K562 (cell line): ENCODE measurements around the gene BLCAP. TPM values are rescaled to one million over a fixed set of nuclear protein-coding genes. Genes with fewer than 3 reads are reported as not detected.

Source experiments
- ATAC-seq: fragments of 200-7000 bp; cut with Tn5 transposase; 3 replicates; pipeline ENCODE4 v1.9.1; 2020; ENCODE audit warnings: moderate library complexity
- BruUV-seq: library from RNA; stranded (reverse); fragments of 400-500 nt; replicated peaks from 2 replicates; lab custom pipeline; 2021; lab: Mats Ljungman, UMichigan
- CTCF ChIA-PET: fragments of 300-600 bp; formaldehyde crosslinking; extraction: SDS; loops from one replicate; lab custom pipeline; 2021; ENCODE audit warnings: low intra/inter-chr PET ratio; lab: Yijun Ruan, JAX
- POLR2A ChIA-PET: fragments of 300-600, 350-650 bp; sonication (Branson Sonifier 250); formaldehyde crosslinking; extraction: SDS; loops from one replicate; lab custom pipeline; 2021; ENCODE audit warnings: antibody characterized with exemption, inconsistent platforms; lab: Yijun Ruan, JAX
- DNase-seq, 4 experiments: peaks; one replicate each; pipeline versions ENCODE4 v3.0.0 to v3.0.0-alpha.2; 2011 to 2018; ENCODE audit warnings: low spot score in 3 of 4, mixed read lengths in 3 of 4; ENCODE audit errors: extremely low read depth in 1 of 4
- FAIRE-seq: peaks from 2 replicates; lab custom pipeline; 2011; peaks lifted over from hg19 to GRCh38; lab: Jason Lieb, UNC
- H2AFZ ChIP-seq: 2 replicates; pipeline ENCODE4 v1.6.0; 2011; ENCODE audit warnings: low read depth, low read length, control low read depth, inconsistent platforms
- H3K27ac ChIP-seq: fragments of 200-600 bp; 3 replicates; pipeline ENCODE4 v1.8.0; 2011; ENCODE audit warnings: low read depth, mild to moderate bottlenecking, control low read depth, inconsistent platforms, low read length, moderate library complexity, mixed read lengths; ENCODE audit errors: extremely low read depth
- H3K27me3 ChIP-seq, 2 experiments: fragments of 300-600 bp in 1 of 2; 2 replicates in 1 of 2; 3 replicates in 1 of 2; pipeline versions ENCODE4 v1.6.0 to v1.8.0; 2011; ENCODE audit warnings: inconsistent platforms in 2 of 2, low read length in 2 of 2, mild to moderate bottlenecking in 1 of 2, mixed read lengths in 1 of 2, moderate library complexity in 1 of 2; ENCODE audit not compliant: control insufficient read depth in 2 of 2, insufficient read depth in 2 of 2
- H3K36me3 ChIP-seq: fragments of 300-600 bp; 3 replicates; pipeline ENCODE4 v1.8.0; 2011; ENCODE audit warnings: mild to moderate bottlenecking, low read length, inconsistent platforms; ENCODE audit not compliant: control insufficient read depth, insufficient read depth
- H3K4me1 ChIP-seq, 2 experiments: fragments of 200-600 bp in 1 of 2; replicated peaks in 1 of 2; 2 replicates in 1 of 2; 3 replicates in 1 of 2; pipeline versions ENCODE4 v1.5.1 to v1.8.0; 2011; ENCODE audit warnings: inconsistent platforms in 2 of 2, low read length in 2 of 2, mild to moderate bottlenecking in 1 of 2, mixed read lengths in 1 of 2, moderate library complexity in 1 of 2; ENCODE audit not compliant: control insufficient read depth in 2 of 2, insufficient read depth in 2 of 2
- H3K4me2 ChIP-seq: 2 replicates; pipeline ENCODE4 v1.6.1; 2011; ENCODE audit warnings: low read length, control low read depth, inconsistent platforms, mixed read lengths; ENCODE audit not compliant: insufficient read depth
- H3K4me3 ChIP-seq: fragments of 200-600 bp; sonication (generic), shearing (Covaris generic); 2 replicates; pipeline ENCODE4 v1.5.1; 2016; ENCODE audit warnings: control low read depth, inconsistent platforms
- H3K79me2 ChIP-seq: fragments of 200-600 bp; 3 replicates; pipeline ENCODE4 v1.8.0; 2011; ENCODE audit warnings: low read length, inconsistent platforms; ENCODE audit not compliant: control insufficient read depth, insufficient read depth
- H3K9ac ChIP-seq, 2 experiments: 2 replicates each; pipeline versions ENCODE4 v1.6.0 to v1.6.1; 2011; ENCODE audit warnings: low read depth in 2 of 2, low read length in 2 of 2, control low read depth in 1 of 2, inconsistent platforms in 1 of 2, mild to moderate bottlenecking in 1 of 2, mixed read lengths in 1 of 2; ENCODE audit not compliant: insufficient read depth in 1 of 2
- H3K9me1 ChIP-seq: one replicate; pipeline ENCODE4 v1.6.0; 2011; ENCODE audit warnings: inconsistent platforms, mild to moderate bottlenecking, low read length, moderate library complexity; ENCODE audit not compliant: control insufficient read depth, insufficient read depth
- H3K9me3 ChIP-seq: replicated peaks from 2 replicates; pipeline ENCODE4 v1.5.1; 2011; ENCODE audit warnings: low read depth, low read length, inconsistent platforms; ENCODE audit not compliant: control insufficient read depth, insufficient read depth
- H4K20me1 ChIP-seq: replicated peaks from 2 replicates; pipeline ENCODE4 v1.6.1; 2011; ENCODE audit warnings: low read length, inconsistent platforms, mixed read lengths; ENCODE audit not compliant: control insufficient read depth, insufficient read depth
- ATF1 ChIP-seq, 2 experiments: fragments of 450-650 bp in 1 of 2; IDR thresholded peaks; 2 replicates each; pipeline ENCODE4 v1.6.1; 2016; ENCODE audit warnings: missing compliant biosample characterization in 1 of 2, missing genetic modification characterization in 1 of 2
- CSDE1 ChIP-seq, 2 experiments: fragments of 450-650 bp; IDR thresholded peaks; 2 replicates each; pipeline ENCODE4 v1.6.1; 2016; ENCODE audit warnings: mild to moderate bottlenecking in 1 of 2
- CTCFL ChIP-seq: IDR thresholded peaks from 2 replicates; pipeline ENCODE4 v1.6.1; 2011; ENCODE audit warnings: borderline replicate concordance, low read depth, mild to moderate bottlenecking, moderate library complexity, low read length; ENCODE audit not compliant: insufficient read depth, poor library complexity, severe bottlenecking
- HDAC6 ChIP-seq: IDR thresholded peaks from 2 replicates; pipeline ENCODE4 v1.6.1; 2012; ENCODE audit warnings: low read depth, mild to moderate bottlenecking, control low read depth, inconsistent platforms, low read length, moderate library complexity
- HDAC8 ChIP-seq: fragments of 450-650 bp; IDR thresholded peaks from 2 replicates; pipeline ENCODE4 v1.6.1; 2016; ENCODE audit warnings: mild to moderate bottlenecking, missing genetic modification characterization, moderate library complexity, missing compliant biosample characterization
- MBD1 ChIP-seq: fragments of 250-450 bp; sonication (Bioruptor Pico); IDR thresholded peaks from 2 replicates; pipeline ENCODE4 v1.8.0; 2022; ENCODE audit warnings: inconsistent platforms
- PCBP1 ChIP-seq: fragments of 200-400 bp; formaldehyde crosslinking; IDR thresholded peaks from 2 replicates; pipeline ENCODE4 v1.6.1; 2018; ENCODE audit warnings: mild to moderate bottlenecking, low read depth, low read length; ENCODE audit not compliant: poor library complexity, severe bottlenecking
- RFX5 ChIP-seq: IDR thresholded peaks from 2 replicates; pipeline ENCODE4 v1.6.1; 2011; ENCODE audit warnings: low read depth, mild to moderate bottlenecking, improper control_type of control experiment, low read length
- SRSF3 ChIP-seq: fragments of 200-400 bp; formaldehyde crosslinking; IDR thresholded peaks from 2 replicates; pipeline ENCODE4 v1.6.1; 2016; ENCODE audit warnings: mild to moderate bottlenecking, low read length, moderate library complexity; ENCODE audit not compliant: insufficient read depth
- TAF15 ChIP-seq: fragments of 200-400 bp; formaldehyde crosslinking; IDR thresholded peaks from 2 replicates; pipeline ENCODE4 v1.6.1; 2017; ENCODE audit warnings: mild to moderate bottlenecking, low read depth, low read length, moderate library complexity
- ZBTB1 ChIP-seq: sonication (generic); formaldehyde crosslinking; IDR thresholded peaks from 2 replicates; pipeline ENCODE4 v1.8.1; 2023; ENCODE audit warnings: missing genetic modification reagents, low read depth, mild to moderate bottlenecking, borderline replicate concordance
- ZNF324 ChIP-seq: fragments of 250-450 bp; sonication (Bioruptor Pico); IDR thresholded peaks from 2 replicates; pipeline ENCODE4 v1.4.0; 2020; ENCODE audit warnings: mild to moderate bottlenecking
- ZNF347 ChIP-seq: fragments of 450-650 bp; formaldehyde crosslinking; IDR thresholded peaks from 2 replicates; pipeline ENCODE4 v1.4.0; 2020; ENCODE audit warnings: low read depth, mild to moderate bottlenecking, moderate library complexity
- ZNF551 ChIP-seq: fragments of 250-450 bp; sonication (Bioruptor Pico); IDR thresholded peaks from 2 replicates; pipeline ENCODE4 v1.5.0; 2021; ENCODE audit warnings: mild to moderate bottlenecking, moderate library complexity
- ZNF561 ChIP-seq: fragments of 450-650 bp; formaldehyde crosslinking; conservative IDR thresholded peaks from 2 replicates; pipeline ENCODE4 v1.4.0; 2020; ENCODE audit warnings: mild to moderate bottlenecking, moderate library complexity
- ZNF655 ChIP-seq: fragments of 250-450 bp; sonication (Bioruptor Pico); IDR thresholded peaks from 2 replicates; pipeline ENCODE4 v1.5.0; 2021
- ZNF780A ChIP-seq: fragments of 250-450 bp; sonication (Bioruptor Pico); IDR thresholded peaks from 2 replicates; pipeline ENCODE4 v1.5.0; 2021; ENCODE audit warnings: mild to moderate bottlenecking
- WGBS: fragments of 100-300 bp; shearing (Covaris generic); methylation state at CpG from one replicate; pipeline ENCODE4 v1.1.6; 2016; ENCODE audit warnings: low coverage, mixed read lengths; ENCODE audit not compliant: insufficient coverage; ENCODE audit errors: missing lambda C conversion rate; 5-methylcytosine and 5-hydroxymethylcytosine counted together
- in situ Hi-C: fragments of 300-500 bp; cut with MboI; formaldehyde crosslinking; loops from 4 replicates; pipeline ENCODE4 v1.15.0; 2018; ENCODE audit warnings: inconsistent platforms, mixed read lengths
- intact Hi-C: fragments of 100-400 bp; cut with micrococcal nuclease; formaldehyde crosslinking; loops from 2 replicates; pipeline ENCODE4 v1.14.2; 2022
- polyA plus RNA-seq, 8 experiments: library from polyadenylated mRNA; depleted of rRNA in 4 of 8; stranded (reverse) in 5 of 8; unstranded in 3 of 8; fragments of >200 nt; fragmentation: Nextera tagmentation in 2 of 8; fragmentation: Illumina TruSeq in 1 of 8; extraction: Ambion mirVana in 2 of 8; extraction: Trizol in 1 of 8; gene quantifications; 2 replicates each; pipeline versions ENCODE4 v1.2.1 to v1.2.3, GENCODE V29; 2011 to 2014; ENCODE audit warnings: inconsistent platforms in 1 of 8, missing spikeins in 1 of 8
- total RNA-seq, 7 experiments: library from RNA; depleted of rRNA in 6 of 7; stranded (reverse); fragments of >200 nt in 6 of 7; fragmentation: Illumina TruSeq in 2 of 7; extraction: Trizol in 2 of 7; gene quantifications; 2 replicates each; pipeline versions ENCODE4 v1.2.1 to v1.2.3, GENCODE V29; 2011 to 2021; ENCODE audit warnings: low replicate concordance in 1 of 7

BLCAP gene
- total and polyA plus RNA-seq, 9 of the 15 experiments (the other 6 are each of a cell fraction or from before 2014, with no cell fraction given): 16.9 to 41.5 (median 27.6) TPM

- H3K9me3 ChIP-seq: no peaks in the 10 kb centered on the region
- BruUV-seq: no TSS peak
- ChIA-PET CTCF (no interaction called here), POLR2A (interaction anchor here (0.6 to 0.8 kb wide), 2 partner anchors 29 to 364 kb away, joined by 3 to 4 read pairs; no protein-coding TSS in a partner anchor)
- in situ Hi-C loops (loop anchor here (5.0 to 10.0 kb wide), 2 partner anchors 258 to 275 kb away; no protein-coding TSS in a partner anchor), intact Hi-C loops (loop anchor here (2.0 to 5.0 kb wide), 3 partner anchors 138 to 263 kb away; no protein-coding TSS in a partner anchor)
- no peak for ATAC-seq
- no peak overlapping the region for H3K9ac ChIP-seq
- H4K20me1 ChIP-seq: no peaks in the 10 kb centered on the region; the same call in 1 of the 2 replicates
- H3K27ac ChIP-seq: no peak overlapping the region
- peaks cover 1% of the 10 kb centered on the region for H3K9me1 ChIP-seq
- no peak overlapping the region for H3K4me3 ChIP-seq
- 0 out of 3 replicates have a peak, but pooled peaks cover under 1% of the 10 kb centered on the region for H3K36me3 ChIP-seq
- no peak overlapping the region for H3K4me2 ChIP-seq
- no peak for FAIRE-seq
- WGBS: 41% methylated on average over 10 of the region's 10 CpGs
- no peak overlapping the region for H2AFZ ChIP-seq
- no peak for DNase-seq
- no peaks in the 10 kb centered on the region for H3K27me3 ChIP-seq
- peaks cover 20 to 23% of the 10 kb centered on the region in 2 experiments for H3K4me1 ChIP-seq
- TF ChIP-seq PCBP1 (no peak), ZNF780A (no peak), ZNF551 (CRISPR knock-in tag) (no peak), RFX5 (no peak), CSDE1 (IDR thresholded peaks at IDR 0.05) (no peak), CTCFL (no peak), ATF1 (CRISPR knock-in tag; IDR thresholded peaks at IDR 0.05) (no peak), ATF1 (tag; IDR thresholded peaks at IDR 0.05) (no peak), ZNF655 (CRISPR knock-in tag) (no peak), ZBTB1 (CRISPR knock-in tag) (no peak), SRSF3 (no peak), ZNF324 (CRISPR knock-in tag) (no peak), TAF15 (no peak), ZNF347 (no peak), HDAC8 (tag) (no peak), ZNF561 (CRISPR knock-in tag) (no peak), HDAC6 (no peak), MBD1 (CRISPR knock-in tag) (no peak)
- H3K79me2 ChIP-seq: peaks cover 24% of the 10 kb centered on the region
Measured at GRCh38 chr20:37529968-37530600, 2.4 kb upstream of the BLCAP start.
